HG03520 (cell line): ENCODE data around the gene ADORA3.

Source experiments
- ATAC-seq: cut with Tn5 transposase; IDR thresholded peaks from one replicate; pipeline ENCODE4 v1.9.1; 2021; ENCODE audit warnings: mild to moderate bottlenecking, moderate library complexity; ENCODE audit not compliant: unreplicated experiment

The ADORA3 gene

DNA sequence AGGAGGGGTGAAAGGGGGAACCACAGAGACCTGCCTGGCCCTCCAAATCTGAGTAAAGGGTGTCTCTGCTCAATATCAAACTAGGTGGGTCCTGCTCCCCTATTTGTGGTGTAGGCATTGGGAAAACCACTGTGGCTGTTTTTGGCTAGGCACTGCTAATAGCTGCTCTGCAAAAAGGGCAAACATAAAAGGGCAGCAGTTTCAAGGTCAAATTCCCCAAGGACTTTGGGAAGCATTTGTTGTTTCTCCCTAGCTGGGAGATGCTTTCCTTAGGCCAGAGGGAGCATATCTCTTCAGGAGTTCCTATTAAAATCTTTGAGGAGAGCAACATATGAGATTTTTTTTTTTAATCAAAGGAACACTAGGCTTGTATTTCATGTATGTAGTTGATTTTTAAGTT, 27.2 kb downstream of the ADORA3 start:
- ATAC-seq, result no peak

DNA sequence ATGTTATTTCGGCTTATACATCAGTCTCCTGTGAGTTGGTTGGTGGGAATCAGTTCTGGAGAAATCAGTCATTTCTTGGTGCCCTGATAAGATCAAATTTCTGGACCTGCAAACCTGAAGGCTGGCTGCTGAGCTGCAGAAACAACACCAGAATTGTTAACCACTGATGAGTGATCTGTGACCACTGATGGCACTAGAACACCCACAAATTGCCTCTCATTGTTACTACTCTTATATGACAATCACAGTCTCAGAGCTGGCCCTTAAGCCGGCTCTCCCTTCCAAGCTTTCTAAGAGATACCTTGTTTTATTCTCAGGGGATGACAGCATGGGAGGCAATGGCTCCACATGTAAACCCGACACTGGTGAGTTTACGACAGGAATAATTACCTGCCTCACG, 27.7 kb downstream of the ADORA3 start:
- ATAC-seq, result no peak

DNA sequence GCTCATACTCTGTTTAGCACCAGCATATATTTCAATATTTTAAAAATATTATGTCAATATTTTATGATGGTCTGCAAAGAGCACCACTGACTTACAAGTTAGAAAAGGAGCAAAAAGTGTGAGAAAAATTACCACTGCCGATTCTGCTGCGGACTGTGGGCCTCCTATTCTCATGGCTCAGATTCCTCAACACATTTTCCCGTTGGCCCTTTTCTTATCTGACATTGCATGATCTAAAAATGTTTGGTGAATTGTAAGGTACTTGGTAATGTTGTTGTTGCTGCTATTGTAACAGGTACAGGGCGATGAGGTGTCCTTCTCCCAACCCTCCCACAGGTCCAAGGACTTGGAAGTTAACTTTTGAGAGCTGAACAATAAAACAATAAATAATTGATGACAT, 28.9 kb downstream of the ADORA3 start:
- ATAC-seq, result no peak

DNA sequence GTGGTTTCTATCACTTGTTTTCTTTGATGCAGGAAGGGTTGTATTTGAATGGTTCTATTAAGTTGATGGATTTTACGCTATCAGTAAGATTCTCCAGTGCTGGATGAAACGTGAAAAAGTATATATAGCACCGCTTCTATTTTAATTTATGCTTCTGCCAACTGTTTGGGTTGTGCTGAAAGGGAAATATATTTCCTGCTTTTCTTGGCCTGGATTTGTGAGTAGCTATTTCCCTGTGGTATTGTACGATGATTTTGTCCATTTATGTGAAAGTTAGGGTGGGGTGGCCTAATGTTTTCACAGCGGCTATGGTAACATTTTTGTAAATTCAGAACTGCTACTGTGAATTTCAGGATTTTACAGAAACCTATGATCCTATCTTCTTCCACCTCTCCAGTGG, 29.3 kb downstream of the ADORA3 start:
- no peak for ATAC-seq

DNA sequence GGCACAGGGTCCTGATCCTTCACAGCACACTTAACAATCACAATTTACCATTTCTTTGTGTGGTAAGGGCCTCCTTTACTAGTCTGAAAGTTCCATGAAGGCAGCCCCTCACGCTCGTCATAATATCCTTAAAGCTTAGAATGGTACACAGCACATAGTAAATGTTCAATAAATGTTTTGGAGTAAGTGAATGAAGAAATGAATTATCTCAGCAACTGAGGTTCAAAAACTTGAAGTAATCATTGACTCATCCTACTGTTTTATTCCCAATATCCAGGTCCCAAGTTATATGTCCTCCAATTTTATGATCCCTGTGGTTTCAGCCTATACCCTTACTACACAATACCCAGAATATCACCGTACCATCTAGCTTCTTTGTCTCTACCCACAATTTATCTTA, 31.9 kb downstream of the ADORA3 start:
- ATAC-seq, result no peak

DNA sequence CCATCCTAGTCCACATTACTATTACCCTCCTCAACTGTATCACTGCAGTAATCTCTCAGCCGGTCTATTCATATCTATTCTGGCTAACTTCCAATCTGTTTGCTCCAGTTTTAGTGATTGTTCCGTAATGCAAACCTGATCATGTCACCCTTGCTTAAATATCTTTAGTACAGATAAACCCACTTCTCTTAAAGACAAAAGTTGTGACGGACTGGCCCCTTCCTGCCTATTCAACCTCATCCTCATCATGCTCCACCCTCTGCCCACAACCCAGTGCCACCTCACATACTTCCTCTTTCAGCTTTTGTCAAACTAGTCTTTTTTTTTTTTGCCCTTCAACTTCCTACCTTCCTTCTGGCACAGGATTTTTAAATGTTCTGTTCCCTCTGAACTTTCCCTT, 32.4 kb downstream of the ADORA3 start:
- no peak for ATAC-seq

DNA sequence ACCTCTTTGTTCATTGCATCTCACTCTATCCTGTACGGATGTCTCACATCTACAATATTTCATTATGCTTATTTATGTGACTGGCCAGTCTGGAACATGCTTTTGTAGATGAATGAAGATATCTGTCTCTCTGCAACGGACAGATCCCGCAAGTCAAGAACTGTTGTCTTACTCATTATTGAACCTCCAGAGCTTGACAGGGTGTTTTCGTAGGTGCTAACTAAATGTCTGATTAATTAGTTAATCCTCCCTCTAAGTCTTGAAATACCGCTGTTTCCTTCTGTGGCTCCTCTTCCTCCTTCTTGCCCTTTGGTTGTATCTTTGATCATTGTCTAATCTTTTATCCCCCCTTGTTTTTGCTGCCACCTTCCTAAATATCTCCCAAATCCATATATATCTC, 32.8 kb downstream of the ADORA3 start:
- ATAC-seq, result no peak

DNA sequence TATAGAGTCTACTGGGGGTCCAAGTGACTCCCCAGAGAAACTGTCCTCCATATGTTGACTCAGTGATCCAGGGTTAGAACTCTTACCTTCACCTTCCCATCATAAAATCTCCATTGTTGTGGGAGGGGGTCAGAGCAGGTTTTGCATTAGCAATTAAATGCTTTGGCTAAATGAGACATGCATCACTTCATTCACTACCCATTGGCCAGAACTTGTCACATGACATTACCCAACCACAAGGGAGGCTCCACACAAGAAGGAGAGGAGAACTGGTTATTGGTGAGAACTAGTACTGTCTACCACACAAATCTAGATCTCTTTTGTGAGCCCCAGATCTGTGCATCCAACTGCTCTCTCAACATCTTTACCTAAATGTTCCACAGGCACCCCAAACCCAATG, 33.9 kb downstream of the ADORA3 start:
- no peak for ATAC-seq

DNA sequence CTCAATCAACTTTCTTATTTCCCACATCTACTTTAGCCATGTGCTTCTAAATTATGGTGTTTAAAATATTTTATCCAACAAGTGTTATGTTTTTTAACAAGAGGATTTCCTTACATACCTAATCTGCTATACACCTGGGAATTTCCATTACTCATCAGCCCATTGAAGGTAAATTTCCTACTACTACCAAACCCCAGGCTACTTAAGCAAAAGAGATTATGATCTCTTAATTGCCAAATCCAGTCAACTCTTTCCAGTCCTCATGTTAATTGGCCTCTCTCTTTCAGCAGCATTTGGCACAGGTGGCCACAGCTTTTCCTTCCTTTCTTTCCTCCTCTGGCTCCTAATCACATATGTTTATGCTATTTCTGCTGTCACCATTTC, 34.7 kb downstream of the ADORA3 start:
- ATAC-seq, result no peak

DNA sequence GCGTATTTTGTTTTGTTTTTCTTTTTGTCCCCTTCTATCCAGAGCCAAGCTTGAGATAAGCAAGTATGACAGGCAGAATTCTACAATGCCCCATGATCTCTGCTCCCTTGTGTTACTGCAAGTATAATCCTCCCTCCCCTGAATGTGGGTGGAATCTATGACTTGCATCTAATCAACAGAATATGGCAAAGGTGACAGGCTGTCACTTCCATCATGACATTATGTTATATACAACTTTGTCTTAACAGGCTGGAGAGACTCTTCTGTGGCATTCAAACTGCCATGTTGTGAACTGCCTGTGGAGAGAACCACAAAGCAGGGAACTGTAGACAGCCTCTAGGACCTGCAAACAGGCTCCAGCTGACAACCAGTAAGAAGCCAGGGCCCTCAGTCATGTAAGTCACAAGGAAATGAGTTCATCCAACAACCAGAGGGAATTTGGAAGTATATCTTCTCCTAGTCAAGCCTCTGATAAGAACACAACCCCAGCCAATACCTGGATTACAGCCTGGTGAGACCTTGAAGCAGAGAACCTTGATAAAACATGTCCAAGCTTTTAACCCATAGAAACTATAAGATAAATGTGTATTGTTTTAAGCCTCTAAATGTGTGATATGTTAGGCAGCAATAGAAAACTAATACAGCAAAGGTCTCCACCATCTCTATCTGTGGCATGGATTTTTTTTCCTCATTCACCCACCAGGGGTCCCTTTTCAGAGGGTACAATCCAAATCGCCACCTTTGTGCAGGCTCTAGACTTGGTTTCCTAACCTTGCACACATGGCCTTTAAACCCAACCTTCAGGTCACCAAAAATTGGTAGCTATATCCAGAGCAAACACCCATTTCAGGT, 35.3 kb downstream of the ADORA3 start:
- ATAC-seq, result no peak

DNA sequence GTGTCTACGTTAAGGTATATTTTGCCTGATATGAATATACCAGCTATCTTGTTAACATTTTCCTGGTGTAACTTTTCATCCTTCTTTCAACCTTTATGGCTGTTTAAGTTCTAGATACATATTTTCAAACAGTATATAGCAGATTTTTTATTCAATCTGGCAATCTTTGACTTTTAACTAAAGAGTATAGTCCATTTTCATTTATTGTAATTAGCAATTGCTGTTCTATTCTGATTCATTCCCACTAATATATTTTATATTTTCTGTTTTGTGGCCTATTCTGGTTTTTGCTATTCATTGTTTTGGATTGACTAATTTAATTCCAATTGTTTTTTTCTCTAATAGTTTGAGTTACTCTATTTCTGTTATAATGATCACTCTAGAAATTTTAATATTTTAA, 37.0 kb downstream of the ADORA3 start:
- no peak for ATAC-seq

DNA sequence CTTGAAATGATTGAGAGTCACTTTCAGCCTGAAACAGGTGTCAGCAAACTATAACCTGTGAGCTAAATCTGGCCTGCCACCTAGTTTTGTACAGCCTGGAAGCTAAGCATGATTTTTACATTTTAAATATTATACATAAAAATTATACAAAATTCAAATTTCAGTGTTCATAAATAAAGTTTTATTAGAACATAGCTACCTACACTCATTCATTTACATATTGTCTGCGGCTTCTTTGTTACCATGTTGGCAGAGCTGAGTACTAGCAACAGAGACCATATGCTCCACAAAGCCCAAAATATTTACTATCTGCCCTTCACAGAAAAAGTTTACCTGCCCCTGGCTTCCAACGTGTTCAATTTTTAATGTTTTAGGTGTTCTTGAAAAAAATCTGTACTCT, 37.7 kb downstream of the ADORA3 start:
- no peak for ATAC-seq

DNA sequence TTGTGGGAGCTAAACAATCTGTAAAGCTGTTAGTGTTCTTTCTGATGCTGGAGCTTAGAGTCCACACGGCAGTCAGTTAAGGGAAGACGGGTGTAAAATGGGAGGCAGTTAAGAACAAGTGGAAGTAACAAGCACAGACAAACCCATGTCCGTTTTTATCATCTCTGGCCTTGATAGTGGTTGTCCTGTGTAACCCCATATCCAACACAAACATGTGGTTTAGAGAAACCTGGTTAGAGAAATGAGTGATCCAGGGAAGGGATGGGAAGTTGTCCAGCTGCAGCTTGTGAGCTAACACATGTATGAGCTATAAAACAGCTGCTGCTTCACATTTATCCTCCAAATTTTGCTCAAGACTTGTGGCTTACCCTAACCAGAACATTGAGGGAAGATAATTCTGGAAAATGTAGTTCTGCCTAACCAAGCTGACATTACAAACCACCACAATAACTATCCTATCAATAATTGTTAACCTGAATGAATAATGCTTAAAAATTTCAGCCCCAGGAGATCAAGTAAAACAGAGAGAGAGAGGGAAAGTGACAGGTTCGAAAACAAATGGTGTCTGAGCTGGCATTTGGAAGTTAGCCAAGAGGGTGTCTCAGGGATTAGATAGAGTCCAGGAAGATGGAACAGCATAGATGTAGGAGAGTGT, 40.3 kb downstream of the ADORA3 start:
- ATAC-seq, result no peak

DNA sequence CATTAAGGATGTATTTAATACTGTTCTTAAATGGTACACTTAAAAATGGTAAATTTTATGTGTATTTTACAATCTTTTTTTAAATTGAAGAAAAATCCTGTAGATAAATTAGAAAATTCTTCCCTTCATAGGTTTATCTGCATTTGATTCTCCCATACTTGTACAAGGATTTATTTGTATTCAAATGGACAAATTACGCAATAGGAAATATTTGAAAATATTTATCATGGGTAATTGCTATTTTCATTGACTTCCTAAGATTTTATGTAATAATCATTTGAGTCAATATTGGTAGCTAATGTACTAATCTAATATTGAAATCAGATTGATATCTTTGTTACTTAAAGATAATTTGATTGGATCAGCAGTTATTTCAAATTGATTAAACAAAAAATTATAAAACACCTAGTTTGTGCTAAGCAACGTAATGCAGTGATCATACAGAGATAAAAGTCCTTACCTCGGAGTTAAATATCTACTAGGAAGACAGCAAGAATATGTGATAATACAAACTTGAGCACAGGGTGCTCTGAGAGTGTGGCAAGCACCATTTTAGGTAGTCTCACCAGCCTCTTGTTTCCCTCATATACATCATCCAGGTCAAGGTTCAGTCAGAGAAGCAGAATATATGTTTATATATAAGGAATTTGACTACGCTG, 40.9 kb downstream of the ADORA3 start:
- ATAC-seq, result no peak

DNA sequence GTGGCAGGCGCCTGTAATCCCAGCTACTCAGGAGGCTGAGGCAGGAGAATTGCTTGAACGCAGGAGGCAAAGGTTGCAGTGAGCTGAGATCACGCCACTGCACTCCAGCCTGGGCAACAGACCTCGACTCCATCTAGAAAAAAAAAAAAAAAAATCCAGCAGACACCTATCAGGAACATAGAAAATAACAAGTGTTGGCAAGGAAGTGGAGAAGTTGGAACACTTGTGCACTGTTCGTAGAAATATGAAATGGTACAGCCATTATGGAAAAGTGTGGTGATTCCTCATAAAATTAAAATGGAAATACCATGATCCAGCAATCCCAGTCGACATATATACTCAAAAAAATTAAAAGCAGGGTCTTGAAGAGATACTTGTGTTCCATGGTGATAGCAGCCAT, 41.7 kb downstream of the ADORA3 start:
- ATAC-seq, result no peak

DNA sequence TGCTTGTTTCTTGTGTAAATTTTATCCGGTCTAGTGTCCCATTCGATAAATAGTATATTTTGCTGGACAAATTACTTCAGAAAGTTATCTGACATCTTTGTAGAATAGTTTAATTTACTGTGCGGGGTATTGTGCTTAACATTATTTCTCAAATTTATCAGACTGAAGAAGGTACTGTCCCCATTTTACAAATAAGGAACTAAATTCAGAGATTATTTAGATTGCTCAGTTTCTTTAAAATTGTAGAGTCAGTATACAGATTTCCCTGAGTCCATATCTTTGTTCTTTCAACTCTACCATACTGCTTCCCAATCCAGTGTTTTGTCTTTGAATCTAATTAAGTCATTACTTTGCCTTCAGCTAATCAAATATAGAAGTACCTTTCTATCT, 47.8 kb downstream of the ADORA3 start:
- ATAC-seq, result no peak

DNA sequence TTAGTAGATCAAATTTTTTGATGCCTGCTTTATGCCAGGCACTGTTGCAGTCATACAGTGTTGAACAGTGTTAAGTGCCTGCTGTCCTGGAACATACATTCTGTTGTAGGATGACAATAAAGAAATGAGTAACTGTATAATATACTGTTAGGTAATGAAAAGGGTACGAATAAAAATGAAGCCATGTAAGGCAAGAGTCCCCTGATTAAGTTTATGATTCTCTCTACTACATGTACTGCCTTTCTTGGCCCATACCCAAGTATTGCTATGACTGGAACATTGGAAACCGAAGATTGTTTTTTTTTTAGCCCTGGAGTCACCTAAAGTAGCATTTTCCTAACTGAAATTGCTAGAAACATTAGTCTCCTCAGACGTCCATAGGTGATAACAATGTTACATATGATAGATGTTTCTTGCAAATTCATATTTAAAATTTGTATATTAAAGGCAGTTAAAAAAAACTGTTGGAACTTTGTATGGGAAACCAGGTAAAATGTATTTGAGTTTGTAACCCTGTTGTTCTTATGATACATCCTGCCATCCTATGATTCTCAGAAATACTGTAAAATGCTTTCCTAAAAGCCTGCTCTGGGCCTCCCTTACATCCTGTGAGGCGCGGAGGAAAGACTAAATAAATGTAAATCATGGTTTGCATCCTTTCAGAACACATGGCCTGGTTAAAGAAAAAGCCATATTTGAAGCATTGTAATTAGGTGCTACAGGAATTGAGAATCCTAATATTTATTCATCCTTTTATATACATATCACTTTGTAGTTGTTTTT, 48.4 kb downstream of the ADORA3 start:
- no peak for ATAC-seq

DNA sequence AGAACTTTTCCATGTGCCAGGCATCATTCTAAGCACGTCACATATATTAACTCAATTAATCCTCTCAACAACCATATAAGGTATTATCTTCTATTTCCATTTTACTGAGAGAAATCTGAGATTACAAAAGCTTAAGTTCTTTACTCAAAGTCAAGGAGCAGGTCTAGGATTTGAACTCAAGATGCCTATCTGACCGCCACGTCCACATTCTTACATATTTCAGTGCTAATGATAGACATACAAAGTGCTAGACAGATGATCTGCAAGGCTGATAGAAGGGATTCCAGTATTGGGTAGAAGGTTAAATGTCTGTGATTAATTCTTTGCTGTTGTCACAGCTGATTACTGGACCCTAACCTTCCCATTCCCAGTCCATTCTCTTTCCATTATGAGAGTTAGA, 49.7 kb downstream of the ADORA3 start:
- no peak for ATAC-seq

DNA sequence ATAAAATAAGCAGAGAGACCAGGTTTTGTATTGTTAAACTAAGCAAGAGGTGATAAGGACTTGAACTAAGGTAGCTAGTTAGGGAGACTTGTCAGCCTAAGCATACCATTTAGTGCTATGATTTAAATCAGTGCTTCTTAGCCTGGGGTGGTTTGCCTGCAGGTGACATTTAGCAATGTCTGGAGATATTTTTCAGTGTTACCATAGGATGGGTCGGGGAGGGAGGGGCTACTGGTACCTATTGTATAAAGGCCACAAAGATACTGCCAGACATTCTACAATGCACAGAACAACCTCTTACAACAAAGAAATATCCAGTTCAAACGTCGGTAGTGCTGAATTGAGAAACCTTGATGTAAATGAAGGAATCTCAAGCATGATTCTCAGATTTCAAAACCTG, 50.9 kb downstream of the ADORA3 start:
- ATAC-seq, result no peak

DNA sequence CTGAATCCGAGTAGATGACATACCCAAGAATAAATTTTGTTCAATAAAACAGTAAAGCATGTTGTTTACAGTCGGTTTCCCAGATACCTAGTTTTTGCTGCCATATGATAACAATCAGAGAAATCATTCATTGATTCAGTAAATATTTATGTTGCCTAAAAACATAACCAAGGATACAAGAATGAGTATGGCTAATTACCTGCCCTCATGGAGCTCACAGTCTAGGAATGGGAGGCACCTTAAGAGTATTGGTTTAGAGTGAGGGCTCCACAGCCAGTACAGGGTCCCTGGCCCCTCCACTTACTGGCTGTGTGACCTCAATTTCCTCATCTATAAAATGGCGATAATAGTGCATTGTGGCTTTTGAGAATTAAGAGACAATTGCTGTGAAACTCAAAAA, 53.2 kb downstream of the ADORA3 start:
- no peak for ATAC-seq

DNA sequence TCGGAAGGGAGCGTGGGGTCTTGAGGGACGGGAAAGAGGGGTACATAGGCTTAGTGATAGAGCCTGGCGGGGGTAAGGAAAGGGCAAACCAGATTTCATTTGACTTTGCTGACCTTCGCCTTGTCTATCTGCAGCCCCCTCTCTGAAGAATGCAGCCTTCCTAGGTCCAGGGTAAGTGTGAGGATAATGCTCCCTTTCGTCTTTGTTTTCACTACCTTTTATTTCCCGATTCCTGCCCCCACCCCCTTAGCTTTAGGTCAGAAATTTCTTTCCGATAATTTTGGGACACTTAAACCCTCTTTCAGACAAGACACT, 53.8 kb downstream of the ADORA3 start:
- ATAC-seq, result no peak
